Fibroblast of lung (primary cell): ENCODE data around the gene CFAP73.

Source experiments
- CTCF ChIP-seq, 2 donors: IDR thresholded peaks in 1 of 2; conservative IDR thresholded peaks in 1 of 2; 1 replicate in 1 of 2; 2 replicates in 1 of 2; pipeline ENCODE4 v1.5.1; 2011 to 2012; ENCODE audit warnings: low read length in 2 of 2, control low read depth in 1 of 2, inconsistent platforms in 1 of 2, low read depth in 1 of 2, mild to moderate bottlenecking in 1 of 2
- EZH2 ChIP-seq: IDR thresholded peaks from 2 replicates; pipeline ENCODE4 v1.5.1; 2012; ENCODE audit warnings: low read length, control low read depth, mild to moderate bottlenecking; ENCODE audit errors: missing control alignments

- no peak for TF ChIP-seq CTCF (conservative IDR thresholded peaks at IDR 0.05 in 1 of 2, IDR thresholded peaks at IDR 0.05 in 1 of 2; ENCODE audit: low read depth in 1 of 2, low read length in 2 of 2)
- no peak for TF ChIP-seq EZH2
Measured at GRCh38 chr12:113157218-113157859, 7.8 kb downstream of the CFAP73 start.
